Muscle of leg (tissue), 11 donors: ENCODE measurements around the gene MVB12A. TPM values are rescaled to one million over a fixed set of nuclear protein-coding genes. Genes with fewer than 3 reads are reported as not detected.
A peak's percentile ranks its signal among the peaks of the same experiment; 100 is the strongest.

ENCODE experiments used
- DNase-seq: peaks from one replicate; pipeline ENCODE4 v3.0.0; 2013
- H3K27ac ChIP-seq: one replicate; pipeline ENCODE4 v1.5.1; 2013; ENCODE audit warnings: mild to moderate bottlenecking, low read length, control low read depth
- H3K27me3 ChIP-seq: one replicate; pipeline ENCODE4 v1.6.1; 2013; ENCODE audit warnings: low read length; ENCODE audit not compliant: control insufficient read depth, insufficient read depth
- H3K36me3 ChIP-seq: one replicate; pipeline ENCODE4 v1.6.1; 2013; ENCODE audit warnings: low read length; ENCODE audit not compliant: control insufficient read depth, insufficient read depth
- H3K4me1 ChIP-seq: one replicate; pipeline ENCODE4 v1.6.1; 2013; ENCODE audit warnings: low read length; ENCODE audit not compliant: control insufficient read depth, insufficient read depth
- H3K4me3 ChIP-seq: one replicate; pipeline ENCODE4 v1.5.1; 2013; ENCODE audit warnings: low read length, control low read depth
- H3K9me3 ChIP-seq: replicated peaks from 2 replicates; pipeline ENCODE4 v1.6.1; 2013; ENCODE audit warnings: low read depth, low read length; ENCODE audit not compliant: control insufficient read depth
- WGBS: methylation state at CpG from one replicate; pipeline ENCODE4 v1.1.5; 2013; ENCODE audit warnings: missing lambda C conversion rate; ENCODE audit not compliant: insufficient coverage; 5-methylcytosine and 5-hydroxymethylcytosine counted together
- polyA plus RNA-seq, 8 donors: library from polyadenylated mRNA; unstranded; fragments of 120-200 nt; gene quantifications; one replicate each; pipeline versions ENCODE4 v1.2.1 to v1.2.3, GENCODE V29; 2013; ENCODE audit warnings: inconsistent platforms in 1 of 8, low replicate concordance in 1 of 8; ENCODE audit not compliant: insufficient read length in 8 of 8, insufficient read depth in 1 of 8
- total RNA-seq: library from RNA; stranded (reverse); fragments of 120-200 nt; gene quantifications from one replicate; pipeline ENCODE4 v1.2.4, GENCODE V29; 2013

Gene MVB12A
- total and polyA plus RNA-seq, 9 donors = 29.5 to 44.3 (median 32.9) TPM

GRCh38 chr19:17404015-17404414 lies 15.8 kb upstream of the MVB12A start:
- peak overlapping the region; percentile 57 for H3K4me3 ChIP-seq

GRCh38 chr19:17404621-17405249 lies 15.1 kb upstream of the MVB12A start:
- 100% methylated on average over 2 of the region's 7 CpGs for WGBS
- no peaks in the 10 kb centered on the region for H3K27me3 ChIP-seq
- peaks cover 5% of the 10 kb centered on the region for H3K36me3 ChIP-seq
- no peaks in the 10 kb centered on the region for H3K9me3 ChIP-seq
- H3K4me3 ChIP-seq = peak overlapping the region; percentile 57
- H3K4me1 ChIP-seq = peaks cover 23% of the 10 kb centered on the region
- DNase-seq = no peak
- H3K27ac ChIP-seq = peak overlapping the region; percentile 89

More at GRCh38 chr19:17404015-17404414, 15.8 kb upstream of the MVB12A start:
- H3K4me1 ChIP-seq = peaks cover 23% of the 10 kb centered on the region
- no peaks in the 10 kb centered on the region for H3K9me3 ChIP-seq
- H3K36me3 ChIP-seq = peaks cover 5% of the 10 kb centered on the region
- peak overlapping the region; percentile 35 for H3K27ac ChIP-seq
- no peaks in the 10 kb centered on the region for H3K27me3 ChIP-seq
- WGBS = 80% methylated on average over 2 of the region's 6 CpGs
- no peak for DNase-seq

- WGBS = 80% methylated on average over 17 of the region's 18 CpGs
- no peaks in the 10 kb centered on the region for H3K27me3 ChIP-seq
- H3K4me3 ChIP-seq = peak within 1 kb of the TSS; percentile 57
- DNase-seq = peak; percentile 74
- no peaks in the 10 kb centered on the region for H3K9me3 ChIP-seq
- peaks cover 23% of the 10 kb centered on the region for H3K4me1 ChIP-seq
- peaks cover 5% of the 10 kb centered on the region for H3K36me3 ChIP-seq
- peak within 1 kb of the TSS; percentile 89 for H3K27ac ChIP-seq
Measured at GRCh38 chr19:17405250-17406045, 14.4 kb upstream of the MVB12A start, which contains the start of gene BST2. BST2 (minus strand) TSS chr19:17405630; CDS start chr19:17405575, 55 bp downstream.

GRCh38 chr19:17406046-17406886 lies 13.6 kb upstream of the MVB12A start:
- WGBS = 52% methylated on average over 5 of the region's 10 CpGs

DNA sequence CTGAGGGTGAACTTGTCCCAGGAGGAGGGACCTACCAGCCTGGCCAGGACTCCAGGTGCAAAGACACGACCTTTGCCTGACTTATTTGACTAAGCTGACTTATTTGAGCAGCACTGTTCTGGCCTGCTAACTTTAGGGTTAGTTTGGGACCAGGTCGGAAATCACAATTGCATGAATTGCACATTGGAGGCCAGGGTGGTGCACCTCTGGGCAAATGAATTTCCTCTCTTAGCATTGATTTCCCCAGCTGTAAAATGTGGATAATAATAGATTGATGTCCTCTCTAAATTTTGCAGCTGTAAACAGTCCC lies 13.0 kb upstream of the MVB12A start:
- Histone ChIP-seq H3K36me3 (peaks cover 3% of the 10 kb centered on the region), H3K27ac (peak overlapping the region; percentile 89), H3K27me3 (no peaks in the 10 kb centered on the region), H3K9me3 (no peaks in the 10 kb centered on the region), H3K4me1 (peaks cover 23% of the 10 kb centered on the region), H3K4me3 (no peak overlapping the region)
- WGBS = 36% methylated on average over 2 of the region's 2 CpGs
- no peak for DNase-seq

More at GRCh38 chr19:17406046-17406886, 13.6 kb upstream of the MVB12A start:
- Histone ChIP-seq H3K9me3 (no peaks in the 10 kb centered on the region), H3K4me3 (peak overlapping the region; percentile 25), H3K36me3 (peaks cover 5% of the 10 kb centered on the region), H3K4me1 (peaks cover 23% of the 10 kb centered on the region), H3K27me3 (no peaks in the 10 kb centered on the region), H3K27ac (peak overlapping the region; percentile 89)
- DNase-seq = no peak

- H3K4me3 ChIP-seq = no peak overlapping the region
- no peaks in the 10 kb centered on the region for H3K27me3 ChIP-seq
- WGBS = 100% methylated on average over 1 of the region's 9 CpGs
- H3K27ac ChIP-seq = no peak overlapping the region
- no peaks in the 10 kb centered on the region for H3K36me3 ChIP-seq
- DNase-seq = no peak
- peaks cover 29% of the 10 kb centered on the region for H3K4me1 ChIP-seq
- no peaks in the 10 kb centered on the region for H3K9me3 ChIP-seq
Measured at GRCh38 chr19:17409990-17410389, 9.9 kb upstream of the MVB12A start.

DNA sequence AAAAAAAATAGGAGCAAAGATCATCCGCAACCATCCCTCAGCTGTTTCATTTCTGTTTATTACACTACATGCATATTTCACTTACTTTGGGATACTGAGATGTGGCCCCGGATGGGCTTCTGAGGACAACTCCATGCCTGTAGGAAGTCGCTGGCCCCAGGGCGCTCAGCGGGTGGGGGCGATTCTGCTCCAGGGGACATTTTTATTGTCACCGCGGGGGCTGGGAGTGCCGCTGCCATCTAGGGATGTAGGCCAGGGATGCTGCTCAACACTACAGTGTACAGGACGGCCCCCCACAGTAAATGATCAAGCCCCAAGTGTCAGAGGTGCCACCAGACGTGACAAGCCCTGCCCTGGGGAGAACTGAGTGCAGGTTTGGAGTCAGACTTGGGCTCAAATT lies 8.0 kb upstream of the MVB12A start:
- Histone ChIP-seq H3K27me3 (no peaks in the 10 kb centered on the region), H3K9me3 (no peaks in the 10 kb centered on the region), H3K27ac (peak overlapping the region; percentile 72), H3K4me3 (no peak overlapping the region), H3K4me1 (peaks cover 12% of the 10 kb centered on the region), H3K36me3 (no peaks in the 10 kb centered on the region)
- WGBS = 52% methylated on average over 10 of the region's 11 CpGs
- DNase-seq = no peak

DNA sequence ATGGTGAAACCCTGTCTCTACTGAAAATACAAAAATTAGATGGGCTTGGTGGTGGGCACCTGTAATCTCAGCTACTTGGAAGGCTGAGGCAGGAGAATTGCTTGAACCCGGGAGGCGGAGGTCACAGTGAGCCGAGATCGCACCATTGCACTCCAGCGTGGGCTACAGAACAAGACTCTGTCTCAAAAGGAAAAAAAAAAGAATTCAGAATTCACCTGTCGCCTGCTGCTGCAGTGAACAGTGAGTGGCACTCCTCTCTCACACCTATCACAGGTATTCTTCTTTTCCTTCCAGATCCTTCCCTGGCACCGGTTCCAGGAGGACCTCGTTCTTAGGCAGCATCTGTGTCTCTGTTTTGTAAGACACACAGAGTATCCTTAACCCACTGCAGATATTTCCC lies 5.8 kb upstream of the MVB12A start:
- Histone ChIP-seq H3K36me3 (no peaks in the 10 kb centered on the region), H3K4me1 (peaks cover 19% of the 10 kb centered on the region), H3K27me3 (no peaks in the 10 kb centered on the region), H3K27ac (no peak overlapping the region), H3K9me3 (no peaks in the 10 kb centered on the region), H3K4me3 (no peak overlapping the region)
- no peak for DNase-seq
- 70% methylated on average over 7 of the region's 8 CpGs for WGBS

GRCh38 chr19:17415121-17415520 lies 4.7 kb upstream of the MVB12A start:
- Histone ChIP-seq H3K36me3 (no peaks in the 10 kb centered on the region), H3K27me3 (no peaks in the 10 kb centered on the region), H3K4me1 (peaks cover 21% of the 10 kb centered on the region), H3K9me3 (no peaks in the 10 kb centered on the region), H3K27ac (no peak overlapping the region), H3K4me3 (no peak overlapping the region)
- 65% methylated on average over 3 of the region's 6 CpGs for WGBS
- no peak for DNase-seq

DNA sequence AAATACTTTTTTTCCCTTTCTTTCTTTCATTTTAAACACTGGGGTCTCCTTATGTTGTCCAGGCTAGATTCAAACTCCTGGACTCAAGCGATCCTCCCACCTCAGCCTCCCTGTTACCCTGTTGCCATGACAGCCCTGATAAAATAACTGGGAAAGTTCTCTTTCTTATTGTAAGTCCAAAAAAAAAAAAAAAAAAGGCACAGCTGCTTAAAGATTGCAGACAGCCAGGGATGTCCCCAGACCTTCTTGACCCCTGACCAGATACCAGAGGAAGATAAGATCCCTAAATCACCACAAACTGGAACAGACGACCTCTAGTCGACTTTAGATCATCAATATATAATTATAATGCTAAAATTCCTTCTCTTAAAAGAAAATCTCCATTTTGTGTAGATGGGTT lies 1.1 kb upstream of the MVB12A start:
- Histone ChIP-seq H3K4me3 (no peak overlapping the region), H3K27me3 (no peaks in the 10 kb centered on the region), H3K4me1 (peaks cover 16% of the 10 kb centered on the region), H3K9me3 (no peaks in the 10 kb centered on the region), H3K36me3 (peaks cover 11% of the 10 kb centered on the region), H3K27ac (peak overlapping the region; percentile 94)
- DNase-seq = peak; percentile 47
- WGBS = no CpG with 5 or more reads among the region's 3 CpGs
